SK-N-SH (cell line): ENCODE measurements around the gene ARMC6. TPM values are rescaled to one million over a fixed set of nuclear protein-coding genes. Genes with fewer than 3 reads are reported as not detected.

Experiments used
- CTCF ChIA-PET: fragments of 300-600, 350-600 bp; formaldehyde crosslinking; extraction: SDS; loops from one replicate; lab custom pipeline; 2021; lab: Yijun Ruan, JAX
- POLR2A ChIA-PET: fragments of 350-600 bp; sonication (Branson Sonifier 250); formaldehyde crosslinking; extraction: SDS; loops from one replicate; lab custom pipeline; 2020; ENCODE audit warnings: antibody characterized with exemption, inconsistent platforms; lab: Yijun Ruan, JAX
- DNase-seq: peaks from one replicate; pipeline ENCODE4 v3.0.0; 2012
- H2AFZ ChIP-seq: fragments of 200-600 bp; sonication (generic); 2 replicates; pipeline ENCODE4 v1.8.1; 2016; ENCODE audit warnings: antibody characterized with exemption, mild to moderate bottlenecking, low read depth
- H3F3A ChIP-seq: fragments of 200-600 bp; sonication (generic); replicated peaks from 2 replicates; pipeline ENCODE3; 2016; ENCODE audit warnings: antibody characterized with exemption, mild to moderate bottlenecking; ENCODE audit not compliant: insufficient read depth
- H3K27ac ChIP-seq, 2 experiments: fragments of 200-500 bp in 1 of 2; fragments of 200-600 bp in 1 of 2; sonication (Bioruptor generic) in 1 of 2; sonication (generic), shearing (Covaris generic) in 1 of 2; 2 replicates each; pipeline versions ENCODE4 v1.5.1 to v1.6.1; 2014 to 2016; ENCODE audit warnings: low read depth in 2 of 2, inconsistent platforms in 1 of 2, low read length in 1 of 2, mild to moderate bottlenecking in 1 of 2, mixed read lengths in 1 of 2
- H3K27me3 ChIP-seq: fragments of 200-600 bp; sonication (generic), shearing (Covaris generic); 2 replicates; pipeline ENCODE4 v1.6.1; 2016; ENCODE audit warnings: mixed run types; ENCODE audit not compliant: insufficient read depth
- H3K36me3 ChIP-seq, 2 experiments: fragments of 200-500 bp in 1 of 2; fragments of 200-600 bp in 1 of 2; sonication (Bioruptor generic) in 1 of 2; sonication (generic) in 1 of 2; replicated peaks in 1 of 2; 2 replicates each; pipeline versions ENCODE3 to v1.5.1; 2014 to 2016; ENCODE audit warnings: low read length in 1 of 2, mild to moderate bottlenecking in 1 of 2; ENCODE audit not compliant: insufficient read depth in 2 of 2, control insufficient read depth in 1 of 2
- H3K4me1 ChIP-seq, 2 experiments: fragments of 200-500 bp in 1 of 2; fragments of 200-600 bp in 1 of 2; sonication (Bioruptor generic) in 1 of 2; sonication (generic), shearing (Covaris generic) in 1 of 2; 2 replicates each; pipeline versions ENCODE4 v1.5.1 to v1.6.1; 2014 to 2016; ENCODE audit warnings: low read depth in 1 of 2, low read length in 1 of 2, mixed run types in 1 of 2; ENCODE audit not compliant: insufficient read depth in 2 of 2, control insufficient read depth in 1 of 2
- H3K4me2 ChIP-seq: fragments of 200-600 bp; sonication (generic), shearing (Covaris generic); 2 replicates; pipeline ENCODE4 v1.6.1; 2017; ENCODE audit warnings: mixed run types
- H3K4me3 ChIP-seq, 2 experiments: fragments of 200-500 bp in 1 of 2; fragments of 200-600 bp in 1 of 2; sonication (Bioruptor generic) in 1 of 2; sonication (generic), shearing (Covaris generic) in 1 of 2; 2 replicates each; pipeline versions ENCODE4 v1.5.1 to v1.8.1; 2014 to 2016; ENCODE audit warnings: low read depth in 2 of 2, inconsistent platforms in 1 of 2, low read length in 1 of 2, mild to moderate bottlenecking in 1 of 2, mixed read lengths in 1 of 2, moderate library complexity in 1 of 2
- H3K79me2 ChIP-seq: fragments of 200-600 bp; sonication (generic); 2 replicates; pipeline ENCODE4 v1.8.1; 2017; ENCODE audit warnings: mild to moderate bottlenecking; ENCODE audit not compliant: insufficient read depth
- H3K9ac ChIP-seq: fragments of 200-600 bp; sonication (generic); 2 replicates; pipeline ENCODE4 v1.6.1; 2017; ENCODE audit warnings: mixed run types
- H3K9me2 ChIP-seq: fragments of 200-600 bp; sonication (generic); 2 replicates; pipeline ENCODE4 v1.6.1; 2017; ENCODE audit warnings: mixed run types
- H3K9me3 ChIP-seq: fragments of 200-600 bp; sonication (generic); 2 replicates; pipeline ENCODE4 v1.6.1; 2017; ENCODE audit warnings: mixed run types, mild to moderate bottlenecking, moderate library complexity
- H4K20me1 ChIP-seq: fragments of 200-600 bp; sonication (generic); 2 replicates; pipeline ENCODE4 v1.6.1; 2017; ENCODE audit warnings: mild to moderate bottlenecking, mixed run types; ENCODE audit not compliant: insufficient read depth
- GABPA ChIP-seq: IDR thresholded peaks from 2 replicates; pipeline ENCODE4 v1.4.0; 2012; ENCODE audit warnings: low read depth, mild to moderate bottlenecking
- MEF2A ChIP-seq: IDR thresholded peaks from 2 replicates; pipeline ENCODE4 v1.4.0; 2012; ENCODE audit warnings: low read depth, borderline replicate concordance
- NRF1 ChIP-seq: IDR thresholded peaks from 2 replicates; pipeline ENCODE4 v1.6.1; 2012; ENCODE audit warnings: low read depth, mild to moderate bottlenecking, low read length
- SIN3A ChIP-seq: IDR thresholded peaks from 2 replicates; pipeline ENCODE4 v1.6.1; 2012; ENCODE audit warnings: low read depth, mild to moderate bottlenecking, low read length, moderate library complexity, borderline replicate concordance
- SMC3 ChIP-seq: IDR thresholded peaks from 2 replicates; pipeline ENCODE4 v1.6.1; 2012; ENCODE audit warnings: low read depth, low read length, improper control_type of control experiment
- TEAD4 ChIP-seq: IDR thresholded peaks from 2 replicates; pipeline ENCODE4 v1.4.0; 2012; ENCODE audit warnings: mild to moderate bottlenecking, borderline replicate concordance; ENCODE audit not compliant: insufficient read depth
- USF1 ChIP-seq: IDR thresholded peaks from 2 replicates; pipeline ENCODE4 v1.4.0; 2012; ENCODE audit warnings: low read depth, borderline replicate concordance
- WGBS: methylation state at CpG from one replicate; pipeline ENCODE4 v1.1.6; 2017; ENCODE audit warnings: low lambda C conversion rate; 5-methylcytosine and 5-hydroxymethylcytosine counted together
- polyA plus RNA-seq, 3 experiments: library from polyadenylated mRNA; depleted of rRNA; stranded (reverse); fragments of >200 nt; gene quantifications; 2 replicates each; pipeline ENCODE4 v1.2.3, GENCODE V29; 2012

ARMC6 gene
- polyA plus RNA-seq, 1 of the 3 experiments (the other 2 are of a cell fraction), result 34.7 TPM

- ChIA-PET CTCF (interaction anchor here (1.0 to 1.5 kb wide), 3 partner anchors 15 to 77 kb away, joined by 3 to 8 read pairs (median 3); no protein-coding TSS in a partner anchor), POLR2A (interaction anchor here (0.8 kb wide), 1 partner anchor 67 kb away, joined by 3 read pairs; no protein-coding TSS in a partner anchor)
- Histone ChIP-seq H3K9me3 (no peaks in the 10 kb centered on the region), H3K27me3 (no peaks in the 10 kb centered on the region), H3K79me2 (no peaks in the 10 kb centered on the region), H3K9me2 (no peaks in the 10 kb centered on the region), H3F3A (peaks cover 9% of the 10 kb centered on the region), H3K9ac (no peak overlapping the region), H4K20me1 (no peaks in the 10 kb centered on the region), H3K36me3 (no peaks in the 10 kb centered on the region), H3K4me1 (peaks cover 0 to 14% of the 10 kb centered on the region in 2 experiments; a peak in 2 of 4 replicates), H3K4me3 (no peak overlapping the region), H3K27ac (no peak overlapping the region), H2AFZ (no peak overlapping the region), H3K4me2 (no peak overlapping the region)
- WGBS, result 80% methylated on average over 10 of the region's 11 CpGs
- TF ChIP-seq SIN3A (no peak), SMC3 (no peak), NRF1 (no peak)
- DNase-seq, result no peak
These were observed 35.6 kb downstream of the ARMC6 start for GRCh38 chr19:19068659-19069654.

- CTCF ChIA-PET, result interaction anchor here (1.3 to 1.4 kb wide), 2 partner anchors 9 to 75 kb away, joined by 3 to 4 read pairs; no protein-coding TSS in a partner anchor
- H3K4me2 ChIP-seq, result no peak overlapping the region
- H3F3A ChIP-seq, result peaks cover 6% of the 10 kb centered on the region
- H3K9me2 ChIP-seq, result no peaks in the 10 kb centered on the region
- no peaks in the 10 kb centered on the region for H3K9me3 ChIP-seq
- H3K27ac ChIP-seq, result no peak overlapping the region
- WGBS, result 97% methylated on average over 6 of the region's 8 CpGs
- no peak overlapping the region for H3K4me3 ChIP-seq
- no peak overlapping the region for H3K9ac ChIP-seq
- POLR2A ChIA-PET, result interaction anchor here (0.7 kb wide), 1 partner anchor 9 kb away, joined by 3 read pairs; no protein-coding TSS in a partner anchor
- no peaks in the 10 kb centered on the region for H3K79me2 ChIP-seq
- TF ChIP-seq GABPA, result no peak
- TF ChIP-seq SMC3, result no peak
- TF ChIP-seq USF1, result no peak
- TF ChIP-seq MEF2A, result no peak
- TF ChIP-seq TEAD4, result no peak
- no peaks in the 10 kb centered on the region for H3K27me3 ChIP-seq
- no peak overlapping the region for H2AFZ ChIP-seq
- H3K36me3 ChIP-seq, result no peaks in the 10 kb centered on the region
- H4K20me1 ChIP-seq, result no peaks in the 10 kb centered on the region
- peaks cover 0 to 8% of the 10 kb centered on the region in 2 experiments; a peak in 2 of 4 replicates for H3K4me1 ChIP-seq
- no peak for DNase-seq
These were observed 38.5 kb downstream of the ARMC6 start for GRCh38 chr19:19071897-19072296.
